ENCODE results near the gene PREP.

The PREP gene

GRCh38 chr6:105308840-105309239, 94.0 kb downstream of the PREP start:
- no peak for DNase-seq (ENCODE audit: low read depth)

- no peak for DNase-seq (ENCODE audit: low read depth)
These were observed 97.4 kb downstream of the PREP start for GRCh38 chr6:105305521-105305920.

GRCh38 chr6:105304825-105305224, 98.1 kb downstream of the PREP start:
- no peak for DNase-seq (ENCODE audit: low read depth)

GRCh38 chr6:105304366-105304765, 98.5 kb downstream of the PREP start:
- no peak for DNase-seq (ENCODE audit: low read depth)

GRCh38 chr6:105302617-105303128, 100.2 kb downstream of the PREP start:
- DNase-seq (ENCODE audit: low read depth): no peak

- no peak for DNase-seq (ENCODE audit: low read depth)
These were observed 100.9 kb downstream of the PREP start for GRCh38 chr6:105301756-105302616.

- peak; percentile 6 for DNase-seq (ENCODE audit: low read depth)
These were observed 101.8 kb downstream of the PREP start for GRCh38 chr6:105301072-105301503.

- DNase-seq (ENCODE audit: low read depth): no peak
These were observed 102.8 kb downstream of the PREP start for GRCh38 chr6:105300090-105300489.

- DNase-seq (ENCODE audit: low read depth): no peak
These were observed 108.8 kb downstream of the PREP start for GRCh38 chr6:105294129-105294528.

- no peak for DNase-seq (ENCODE audit: low read depth)
These were observed 110.1 kb downstream of the PREP start for GRCh38 chr6:105292689-105293339.

- DNase-seq (ENCODE audit: low read depth): no peak
These were observed 111.4 kb downstream of the PREP start for GRCh38 chr6:105291525-105291924.

GRCh38 chr6:105282631-105283585, 120.0 kb downstream of the PREP start:
- DNase-seq (ENCODE audit: low read depth): no peak

- DNase-seq (ENCODE audit: low read depth): no peak
These were observed 122.8 kb downstream of the PREP start for GRCh38 chr6:105280033-105280432.

GRCh38 chr6:105279463-105279862, 123.4 kb downstream of the PREP start:
- no peak for DNase-seq (ENCODE audit: low read depth)

GRCh38 chr6:105278813-105279212, 124.1 kb downstream of the PREP start:
- no peak for DNase-seq (ENCODE audit: low read depth)

- no peak for DNase-seq (ENCODE audit: low read depth)
These were observed 124.8 kb downstream of the PREP start for GRCh38 chr6:105278035-105278434.

GRCh38 chr6:105276374-105276773, 126.5 kb downstream of the PREP start:
- DNase-seq (ENCODE audit: low read depth): no peak

GRCh38 chr6:105275542-105275941, 127.3 kb downstream of the PREP start:
- no peak for DNase-seq (ENCODE audit: low read depth)

GRCh38 chr6:105274678-105275077, 128.2 kb downstream of the PREP start:
- no peak for DNase-seq (ENCODE audit: low read depth)

- DNase-seq (ENCODE audit: low read depth): no peak
These were observed 129.3 kb downstream of the PREP start for GRCh38 chr6:105273589-105273988.

GRCh38 chr6:105272786-105273185, 130.1 kb downstream of the PREP start:
- peak; percentile 34 for DNase-seq (ENCODE audit: low read depth)

- DNase-seq (ENCODE audit: low read depth): no peak
These were observed 132.4 kb downstream of the PREP start for GRCh38 chr6:105270511-105270910.
